Activated T-helper 1 cell treated with anti-CD3 and anti-CD28 coated beads, Interleukin-12 subunit alpha, Interleukin-12 subunit beta, Interleukin-2, Interleukin-4 antibody, amounts not matched to agents 30 ng/mL and 10 ng/mL and 1 ng/mL, durations not matched to agents 14 hours and 24 hours and 36 hours (primary cell): ENCODE data around the gene ATOX1. TPM values are rescaled to one million over a fixed set of nuclear protein-coding genes. Genes with fewer than 3 reads are reported as not detected.

Experiments
- DNase-seq: peaks from one replicate; pipeline ENCODE4 v3.0.0; 2021; ENCODE audit warnings: low spot score
- H3K27ac Mint-ChIP-seq: one replicate; pipeline ENCODE4 v1.8.0; 2021; ENCODE audit warnings: mild to moderate bottlenecking, mixed read lengths
- H3K27me3 Mint-ChIP-seq: one replicate; pipeline ENCODE4 v1.8.0; 2022; ENCODE audit warnings: mild to moderate bottlenecking, moderate library complexity, mixed read lengths; ENCODE audit not compliant: insufficient read depth
- H3K36me3 Mint-ChIP-seq: one replicate; pipeline ENCODE4 v1.8.0; 2021; ENCODE audit warnings: low read depth, mixed read lengths
- H3K4me1 Mint-ChIP-seq: one replicate; pipeline ENCODE4 v1.8.0; 2021; ENCODE audit warnings: low read depth, mixed read lengths
- H3K4me3 Mint-ChIP-seq: one replicate; pipeline ENCODE4 v1.8.0; 2021; ENCODE audit warnings: mild to moderate bottlenecking, moderate library complexity, mixed read lengths
- H3K9me3 Mint-ChIP-seq: one replicate; pipeline ENCODE4 v1.8.0; 2021; ENCODE audit warnings: mixed read lengths
- intact Hi-C: fragments of 100-400 bp; cut with micrococcal nuclease; formaldehyde crosslinking; loops from one replicate; pipeline ENCODE4 v1.15.1; 2024
- total RNA-seq: library from RNA; stranded (reverse); gene quantifications from 2 replicates; pipeline ENCODE4 v1.2.3, GENCODE V29; 2022

The ATOX1 gene
- total RNA-seq, 1 donor from 2014 or later, result 83.7 TPM

DNA sequence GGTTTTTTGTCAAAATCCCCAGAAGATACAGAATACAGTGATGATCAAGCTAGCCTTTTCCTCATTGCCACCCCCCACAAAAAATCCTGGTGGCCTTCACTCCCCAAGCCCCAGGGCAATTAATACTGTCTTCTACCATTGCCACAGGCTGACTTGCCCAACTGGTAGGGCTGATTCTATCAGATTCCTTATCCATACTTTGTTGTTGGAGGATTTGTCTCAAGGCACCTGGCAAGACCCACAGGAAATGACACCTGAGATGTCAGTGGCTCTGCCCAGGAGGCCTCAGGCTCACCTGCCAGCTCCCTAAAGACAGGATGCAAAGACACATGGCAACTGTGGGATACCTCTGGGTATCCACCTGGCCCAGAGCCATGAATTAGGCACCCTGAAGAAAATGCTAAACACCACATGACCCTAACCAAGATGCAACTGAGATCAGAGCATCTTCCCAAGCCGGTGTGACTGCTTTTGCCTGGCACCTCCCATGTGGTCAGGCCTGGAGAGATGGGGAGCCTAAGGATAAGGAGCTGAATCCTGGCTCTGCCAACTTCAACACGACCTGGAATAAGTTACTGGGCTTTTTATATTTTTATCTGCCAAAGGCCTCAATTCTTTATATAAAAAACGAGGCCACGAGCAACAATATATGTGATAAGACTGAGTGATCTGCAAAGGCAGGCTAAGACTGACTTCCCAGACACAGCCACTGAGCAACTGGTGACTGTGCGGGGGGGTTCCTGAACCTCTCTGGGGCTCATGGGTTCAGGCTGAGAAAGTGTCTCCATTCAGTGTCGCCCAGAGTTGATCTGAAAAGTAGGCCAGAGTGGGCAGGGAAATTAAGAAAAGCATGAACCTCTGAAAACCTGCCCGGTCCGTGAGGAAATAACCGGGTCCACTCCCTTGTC lies 944 bp downstream of the ATOX1 start:
- intact Hi-C loops, result loop anchor here (1.0 to 5.0 kb wide), 7 partner anchors 8 to 603 kb away; partner anchors contain the start of genes G3BP1, GM2A and SLC36A1
- Mint-ChIP-seq H3K4me3 (peak overlapping the region; percentile 87), H3K4me1 (peaks cover 43% of the 10 kb centered on the region)

DNA sequence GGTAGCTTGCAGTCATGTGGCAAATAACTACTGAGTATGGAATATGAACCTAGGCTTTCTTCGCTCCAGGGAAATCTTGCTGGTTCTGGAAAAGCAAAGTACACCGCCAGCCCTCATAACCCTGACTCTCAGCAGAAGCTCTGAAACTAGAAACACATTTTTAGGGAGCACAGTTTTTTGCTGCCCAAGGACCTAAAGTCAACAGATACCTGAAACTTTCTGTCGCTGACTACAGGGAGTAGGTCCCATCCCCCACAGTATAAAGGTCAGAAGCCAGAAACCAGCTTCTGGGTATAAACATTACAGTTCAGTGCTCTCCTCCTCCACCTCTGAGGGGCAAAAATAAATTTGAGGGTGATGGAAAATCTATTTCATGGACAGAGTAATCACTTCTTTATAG lies 3.0 kb downstream of the ATOX1 start:
- intact Hi-C loops, result loop anchor here (5.0 kb wide), 2 partner anchors 308 to 543 kb away; partner anchors contain the start of gene SLC36A1

More for the DNA sequence above, 944 bp downstream of the ATOX1 start:
- no peaks in the 10 kb centered on the region for H3K9me3 Mint-ChIP-seq
- peaks cover 17% of the 10 kb centered on the region for H3K36me3 Mint-ChIP-seq
- no peaks in the 10 kb centered on the region for H3K27me3 Mint-ChIP-seq
- H3K27ac Mint-ChIP-seq, result peak overlapping the region; percentile 85
- DNase-seq, result no peak

DNA sequence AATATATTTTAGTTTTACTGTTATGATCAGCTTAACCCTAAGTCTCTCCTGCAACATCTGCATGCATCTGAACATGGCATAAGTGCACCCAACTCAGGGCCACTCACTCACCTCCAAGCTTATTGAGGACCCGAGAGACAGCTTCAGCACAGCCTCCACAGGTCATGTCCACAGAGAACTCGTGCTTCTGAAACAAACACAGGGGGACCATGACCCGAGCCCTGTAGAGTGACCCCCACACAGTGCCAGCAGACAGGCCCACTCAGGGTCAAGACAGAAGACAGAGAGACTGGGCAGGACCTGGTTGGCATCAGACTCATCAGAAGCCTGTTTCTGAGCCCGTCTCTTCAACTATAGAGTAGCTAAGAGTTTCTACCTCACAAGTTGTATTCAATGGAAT lies 6.8 kb downstream of the ATOX1 start:
- Mint-ChIP-seq H3K9me3 (no peaks in the 10 kb centered on the region), H3K4me3 (no peak overlapping the region), H3K27ac (peak overlapping the region; percentile 36), H3K27me3 (no peaks in the 10 kb centered on the region), H3K36me3 (peaks cover 18% of the 10 kb centered on the region), H3K4me1 (peaks cover 39% of the 10 kb centered on the region)
- intact Hi-C loops, result no loop called here
- DNase-seq, result no peak

More for the DNA sequence above, 3.0 kb downstream of the ATOX1 start:
- H3K27ac Mint-ChIP-seq, result no peak overlapping the region
- peaks cover 23% of the 10 kb centered on the region for H3K36me3 Mint-ChIP-seq
- no peak for DNase-seq
- H3K4me1 Mint-ChIP-seq, result peaks cover 43% of the 10 kb centered on the region
- H3K4me3 Mint-ChIP-seq, result no peak overlapping the region
- H3K9me3 Mint-ChIP-seq, result no peaks in the 10 kb centered on the region
- no peaks in the 10 kb centered on the region for H3K27me3 Mint-ChIP-seq

DNA sequence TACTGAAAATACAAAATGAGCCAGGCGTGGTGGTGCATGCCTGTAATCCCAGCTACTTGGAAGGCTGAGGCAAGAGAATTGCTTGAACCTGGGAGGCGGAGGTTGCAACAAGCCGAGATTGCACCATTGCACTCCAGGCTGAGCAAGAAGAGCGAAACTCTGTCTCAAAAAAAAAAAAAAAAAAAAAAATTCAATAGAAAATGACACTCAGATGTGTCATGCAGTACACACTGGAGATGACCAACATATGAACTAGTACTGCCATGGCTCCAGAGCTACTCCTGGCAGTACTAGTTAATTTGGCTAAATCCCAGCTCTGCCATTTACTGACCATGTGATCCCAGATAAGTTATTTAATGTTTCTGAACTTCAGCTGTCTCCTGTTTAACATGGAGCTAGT lies 7.3 kb downstream of the ATOX1 start:
- Mint-ChIP-seq H3K4me1 (peaks cover 39% of the 10 kb centered on the region), H3K4me3 (no peak overlapping the region), H3K9me3 (no peaks in the 10 kb centered on the region), H3K27ac (no peak overlapping the region), H3K27me3 (no peaks in the 10 kb centered on the region), H3K36me3 (peaks cover 18% of the 10 kb centered on the region)
- no peak for DNase-seq
- intact Hi-C loops, result no loop called here

DNA sequence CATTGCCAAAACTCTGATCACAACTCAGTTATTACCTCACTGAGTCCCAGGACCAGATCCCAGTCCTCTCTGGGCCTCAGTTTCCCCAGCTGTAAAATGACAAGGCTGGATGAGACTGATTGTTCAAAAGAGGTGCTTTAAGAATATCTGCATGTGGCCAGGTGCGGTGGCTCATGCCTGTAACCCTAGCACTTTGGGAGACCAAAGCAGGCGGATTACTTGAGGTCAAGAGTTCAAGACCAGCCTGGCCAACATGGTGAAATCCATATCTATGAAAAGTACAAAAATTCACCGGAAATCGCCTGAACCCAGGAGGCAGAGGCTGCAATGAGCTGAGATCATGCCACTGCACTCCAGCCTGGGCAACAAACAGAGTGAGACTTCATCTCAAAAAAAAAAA lies 8.3 kb downstream of the ATOX1 start:
- intact Hi-C loops, result no loop called here
- Mint-ChIP-seq H3K9me3 (no peaks in the 10 kb centered on the region), H3K4me1 (peaks cover 39% of the 10 kb centered on the region), H3K4me3 (no peak overlapping the region), H3K27me3 (no peaks in the 10 kb centered on the region), H3K36me3 (peaks cover 22% of the 10 kb centered on the region), H3K27ac (peak overlapping the region; percentile 90)
- no peak for DNase-seq

DNA sequence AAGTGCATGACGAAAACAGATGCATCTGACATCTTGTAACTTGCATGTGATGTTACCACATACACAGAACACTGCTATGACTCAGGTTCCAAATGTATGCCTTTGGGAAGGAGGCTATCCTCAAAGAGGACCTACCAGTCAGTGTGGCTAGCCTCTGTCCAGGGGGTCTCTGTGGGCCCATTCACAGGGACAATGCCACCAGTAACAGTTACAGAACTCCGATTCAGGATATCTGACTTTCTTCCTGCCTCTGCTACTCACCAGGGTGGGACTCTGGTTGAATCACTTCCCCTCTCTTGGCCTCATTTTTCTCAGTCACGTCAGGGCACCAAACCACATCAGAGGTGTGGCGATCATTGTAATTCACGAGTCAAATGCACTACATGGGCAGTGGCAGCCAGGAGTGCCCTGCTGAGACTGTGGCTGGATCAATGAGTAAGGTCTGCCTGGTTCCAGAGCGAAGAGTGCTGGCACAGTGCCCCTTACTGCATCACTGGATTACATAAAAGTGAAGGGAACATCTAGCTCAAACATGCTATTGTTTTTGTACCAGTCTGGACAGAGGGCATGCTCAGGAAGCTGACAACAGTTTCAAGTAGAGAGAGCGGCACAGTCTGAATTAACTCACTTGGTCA lies 13.2 kb downstream of the ATOX1 start:
- intact Hi-C loops, result no loop called here
- Mint-ChIP-seq H3K36me3 (peaks cover 30% of the 10 kb centered on the region), H3K27ac (peak overlapping the region; percentile 18), H3K9me3 (no peaks in the 10 kb centered on the region), H3K27me3 (no peaks in the 10 kb centered on the region), H3K4me3 (peak overlapping the region; percentile 27), H3K4me1 (peaks cover 56% of the 10 kb centered on the region)
- DNase-seq, result peak; percentile 20

DNA sequence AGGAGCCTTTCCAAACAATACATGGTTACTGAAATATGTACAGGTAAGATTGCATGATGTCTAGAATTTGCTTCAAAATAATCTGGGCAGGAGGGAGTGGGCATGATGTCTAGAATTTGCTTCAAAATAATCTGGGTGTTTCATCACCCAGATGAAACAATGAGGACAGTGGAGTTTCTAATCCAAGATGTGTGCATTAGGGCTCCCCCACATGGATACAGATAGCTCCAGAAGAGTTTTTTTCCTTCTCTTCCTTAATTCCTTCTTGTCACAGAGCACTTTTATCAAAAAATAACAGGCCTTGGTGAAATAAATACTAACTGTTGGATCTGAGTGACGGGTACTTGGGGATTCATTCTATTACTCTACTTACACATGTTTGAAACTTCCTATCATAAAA lies 14.9 kb downstream of the ATOX1 start:
- DNase-seq, result no peak
- Mint-ChIP-seq H3K27ac (no peak overlapping the region), H3K4me1 (peaks cover 48% of the 10 kb centered on the region), H3K36me3 (peaks cover 28% of the 10 kb centered on the region), H3K9me3 (no peaks in the 10 kb centered on the region), H3K27me3 (no peaks in the 10 kb centered on the region), H3K4me3 (no peak overlapping the region)
- intact Hi-C loops, result no loop called here

DNA sequence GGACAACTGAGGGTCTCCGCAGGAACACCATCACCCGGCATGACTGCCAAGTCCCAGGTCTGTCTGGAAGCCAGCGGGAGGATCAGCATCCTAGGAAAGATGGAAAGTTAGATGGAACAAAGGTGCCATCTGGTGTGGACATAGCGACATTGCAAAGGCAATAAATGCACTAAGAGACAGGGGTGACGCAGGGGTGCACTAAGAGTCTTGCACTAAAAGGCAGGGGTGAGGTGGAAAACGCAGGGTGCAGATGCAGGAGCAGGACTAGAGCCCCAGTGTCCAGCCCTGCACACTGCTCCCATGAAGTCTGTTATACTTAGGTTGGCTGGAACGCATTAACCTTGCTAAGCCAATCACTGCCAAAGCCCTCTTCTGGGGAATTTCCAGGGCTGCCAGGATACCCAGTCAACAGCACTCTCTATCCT lies 15.5 kb downstream of the ATOX1 start:
- no peak overlapping the region for H3K27ac Mint-ChIP-seq
- peaks cover 30% of the 10 kb centered on the region for H3K36me3 Mint-ChIP-seq
- intact Hi-C loops, result no loop called here
- no peaks in the 10 kb centered on the region for H3K9me3 Mint-ChIP-seq
- H3K4me1 Mint-ChIP-seq, result peaks cover 42% of the 10 kb centered on the region
- H3K27me3 Mint-ChIP-seq, result no peaks in the 10 kb centered on the region
- no peak overlapping the region for H3K4me3 Mint-ChIP-seq
- no peak for DNase-seq

DNA sequence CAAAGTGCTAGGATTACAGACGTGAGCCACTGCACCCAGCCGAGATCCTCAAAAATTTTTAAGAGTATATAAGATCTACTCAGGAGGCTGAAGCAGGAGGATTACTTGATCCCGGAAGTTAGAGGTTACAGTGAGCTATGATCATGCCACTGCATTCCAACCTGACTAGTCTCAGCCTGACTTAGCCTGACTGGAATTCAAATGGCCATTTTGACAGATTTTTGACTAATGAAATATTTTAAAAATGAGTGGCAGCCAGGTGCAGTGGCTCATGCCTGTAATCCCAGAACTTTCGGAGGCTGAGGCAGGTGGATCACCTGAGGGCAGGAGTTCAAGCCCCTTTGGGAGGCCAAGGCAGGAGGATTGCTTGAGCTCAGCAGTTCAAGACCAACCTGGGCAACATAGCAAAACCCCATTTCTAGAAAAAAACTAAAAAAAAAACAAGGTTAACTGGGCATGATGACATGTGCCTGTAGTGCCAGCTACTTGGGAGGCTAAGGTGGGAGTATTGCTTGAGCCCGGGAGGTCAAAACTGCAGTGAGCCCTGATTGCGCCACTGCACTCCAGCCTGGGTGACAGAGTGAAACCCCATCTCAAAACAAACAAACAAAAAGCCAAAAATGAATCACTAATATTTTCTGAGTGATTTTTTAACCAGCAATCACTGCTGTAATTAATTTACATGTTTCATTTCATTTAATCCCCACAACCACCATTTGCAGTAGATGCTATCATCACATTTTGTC lies 16.6 kb downstream of the ATOX1 start:
- DNase-seq, result no peak
- Mint-ChIP-seq H3K4me1 (peaks cover 37% of the 10 kb centered on the region), H3K27me3 (no peaks in the 10 kb centered on the region), H3K27ac (no peak overlapping the region), H3K4me3 (no peak overlapping the region), H3K36me3 (peaks cover 31% of the 10 kb centered on the region), H3K9me3 (no peaks in the 10 kb centered on the region)
- intact Hi-C loops, result loop anchor here (2.0 kb wide), 1 partner anchor 29 kb away; the partner anchor contains the start of gene G3BP1

DNA sequence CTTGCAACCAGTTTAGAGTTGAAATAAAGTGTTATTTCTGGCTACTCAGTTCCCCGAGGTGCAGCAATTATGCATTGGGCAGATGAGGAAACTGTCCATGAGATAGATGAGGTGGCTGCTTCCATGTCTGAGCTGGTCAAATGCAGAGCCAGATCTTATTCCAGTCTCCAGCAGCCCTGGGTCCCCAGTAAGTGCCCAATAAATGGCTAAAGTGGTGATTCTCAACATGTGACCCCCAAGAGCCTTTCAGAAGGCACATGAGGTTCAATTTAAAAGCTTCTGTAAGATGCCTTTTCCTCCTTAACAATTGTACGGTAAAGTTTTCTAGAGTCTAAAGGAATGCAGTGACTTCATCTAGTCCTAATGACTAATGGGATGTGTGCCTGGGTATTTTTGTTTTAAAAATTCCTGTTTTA lies 17.5 kb downstream of the ATOX1 start:
- Mint-ChIP-seq H3K4me3 (no peak overlapping the region), H3K9me3 (no peaks in the 10 kb centered on the region), H3K36me3 (peaks cover 31% of the 10 kb centered on the region), H3K27ac (no peak overlapping the region), H3K27me3 (no peaks in the 10 kb centered on the region), H3K4me1 (peaks cover 28% of the 10 kb centered on the region)
- intact Hi-C loops, result loop anchor here (1.0 to 2.0 kb wide), 3 partner anchors 17 to 82 kb away; partner anchors contain the start of genes ATOX1 and G3BP1
- DNase-seq, result no peak

DNA sequence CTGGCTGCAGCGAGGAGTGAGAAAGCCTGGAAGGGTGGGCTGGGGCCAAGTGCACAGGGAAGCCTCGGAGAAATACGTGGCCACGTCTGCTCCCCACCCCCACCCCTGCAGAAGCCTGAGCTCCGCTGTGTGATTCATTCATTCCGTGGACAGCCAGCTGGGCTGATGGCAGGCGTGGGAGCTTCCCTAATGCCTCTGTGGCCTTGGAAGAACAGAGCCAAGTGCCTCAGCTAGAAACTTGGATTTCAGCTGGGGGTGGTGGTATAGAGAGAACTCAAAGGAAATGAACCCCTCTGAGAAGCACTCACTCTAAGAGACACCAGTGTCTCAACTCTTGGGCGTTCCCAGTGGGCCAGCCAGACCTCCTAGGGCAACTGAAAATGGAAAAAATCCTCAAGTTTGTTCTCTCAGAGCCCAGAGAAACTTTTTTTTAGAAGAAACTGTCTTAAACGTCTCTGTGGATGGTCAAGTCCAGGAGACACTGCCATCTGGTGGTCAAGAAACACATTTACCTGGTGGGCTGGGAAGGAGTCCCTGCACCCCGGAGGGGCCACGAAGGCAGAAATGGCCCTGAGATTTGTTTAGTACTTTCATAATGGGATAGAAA lies 18.0 kb downstream of the ATOX1 start:
- DNase-seq, result peak; percentile 37
- intact Hi-C loops, result loop anchor here (1.0 to 2.0 kb wide), 3 partner anchors 18 to 81 kb away; partner anchors contain the start of genes ATOX1 and G3BP1
- Mint-ChIP-seq H3K27me3 (no peaks in the 10 kb centered on the region), H3K27ac (no peak overlapping the region), H3K9me3 (no peaks in the 10 kb centered on the region), H3K4me1 (peaks cover 23% of the 10 kb centered on the region), H3K36me3 (peaks cover 30% of the 10 kb centered on the region), H3K4me3 (no peak overlapping the region)

DNA sequence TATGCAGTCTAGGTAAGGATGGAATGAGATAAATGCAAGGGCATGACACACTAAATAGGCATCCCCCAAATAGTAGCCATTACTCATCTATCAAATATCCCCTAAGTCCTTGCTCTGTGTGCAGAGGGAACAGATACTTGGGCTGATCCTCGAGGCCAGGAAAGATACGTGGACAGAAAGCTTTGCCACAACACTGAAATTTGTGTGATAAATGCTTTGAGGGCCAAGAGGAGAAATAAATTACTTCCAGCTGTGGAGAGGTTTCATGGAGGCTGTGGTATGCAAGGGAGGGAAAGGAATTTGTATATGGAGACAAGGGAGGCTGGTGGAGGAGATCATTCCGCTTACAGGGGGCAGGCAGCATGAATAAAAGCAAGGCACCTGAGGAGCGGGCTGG lies 18.5 kb downstream of the ATOX1 start:
- Mint-ChIP-seq H3K4me3 (no peak overlapping the region), H3K9me3 (no peaks in the 10 kb centered on the region), H3K36me3 (peaks cover 27% of the 10 kb centered on the region), H3K27me3 (no peaks in the 10 kb centered on the region), H3K4me1 (peaks cover 18% of the 10 kb centered on the region), H3K27ac (no peak overlapping the region)
- no peak for DNase-seq
- intact Hi-C loops, result loop anchor here (1.0 to 2.0 kb wide), 3 partner anchors 18 to 81 kb away; partner anchors contain the start of genes ATOX1 and G3BP1
